ENCODE data around the gene CD36. TPM values are rescaled to one million over a fixed set of nuclear protein-coding genes. Genes with fewer than 3 reads are reported as not detected.
"Not testable (repeated sequence)": the region's sequence is repeated elsewhere in the genome, so short reads cannot be mapped to it uniquely, and the experiment has no call there.

Gene CD36
- total RNA-seq, 1 experiment from 2014 or later, result not detected

GRCh38 chr7:80653244-80653643 is 14.8 kb downstream of the CD36 start:
- no peak for DNase-seq (ENCODE audit: low spot score)

GRCh38 chr7:80654887-80655340 is 16.5 kb downstream of the CD36 start:
- DNase-seq (ENCODE audit: low spot score), result no peak

GRCh38 chr7:80656029-80656428 is 17.6 kb downstream of the CD36 start:
- no peak for DNase-seq (ENCODE audit: low spot score)

GRCh38 chr7:80659120-80660055 is 20.9 kb downstream of the CD36 start:
- peak; percentile 83 for DNase-seq (ENCODE audit: low spot score)

- DNase-seq (ENCODE audit: low spot score), result no peak
These were observed 22.5 kb downstream of the CD36 start for GRCh38 chr7:80660939-80661338.

GRCh38 chr7:80661729-80662128 is 23.3 kb downstream of the CD36 start:
- no peak for DNase-seq (ENCODE audit: low spot score)

- DNase-seq (ENCODE audit: low spot score), result no peak
These were observed 23.8 kb downstream of the CD36 start for GRCh38 chr7:80662252-80662651.

- no peak for DNase-seq (ENCODE audit: low spot score)
These were observed 27.1 kb downstream of the CD36 start for GRCh38 chr7:80665526-80665925.

GRCh38 chr7:80666376-80666775 is 27.9 kb downstream of the CD36 start:
- DNase-seq (ENCODE audit: low spot score), result peak; percentile 72

- DNase-seq (ENCODE audit: low spot score), result not testable (repeated sequence)
These were observed 30.9 kb downstream of the CD36 start for GRCh38 chr7:80669367-80669766.

GRCh38 chr7:80671744-80672143 is 33.3 kb downstream of the CD36 start:
- DNase-seq (ENCODE audit: low spot score), result no peak

- no peak for DNase-seq (ENCODE audit: low spot score)
These were observed 36.6 kb downstream of the CD36 start for GRCh38 chr7:80675090-80675489.

GRCh38 chr7:80676404-80676803 is 38.0 kb downstream of the CD36 start:
- DNase-seq (ENCODE audit: low spot score), result no peak

- DNase-seq (ENCODE audit: low spot score), result no peak
These were observed 39.2 kb downstream of the CD36 start for GRCh38 chr7:80677629-80678028.

GRCh38 chr7:80678707-80679106 is 40.3 kb downstream of the CD36 start:
- no peak for DNase-seq (ENCODE audit: low spot score)

- no peak for DNase-seq (ENCODE audit: low spot score)
These were observed 41.8 kb downstream of the CD36 start for GRCh38 chr7:80679921-80680907.

GRCh38 chr7:80681272-80681885 is 42.9 kb downstream of the CD36 start:
- peak; percentile 78 for DNase-seq (ENCODE audit: low spot score)

GRCh38 chr7:80682744-80683143 is 44.3 kb downstream of the CD36 start:
- no peak for DNase-seq (ENCODE audit: low spot score)

- DNase-seq (ENCODE audit: low spot score), result no peak
These were observed 48.1 kb downstream of the CD36 start for GRCh38 chr7:80686576-80686975.

GRCh38 chr7:80699045-80699638 is 60.7 kb downstream of the CD36 start:
- peak; percentile 91 for DNase-seq (ENCODE audit: low spot score)

- no peak for DNase-seq (ENCODE audit: low spot score)
These were observed 61.3 kb downstream of the CD36 start for GRCh38 chr7:80699721-80700256.
